GM12892 (cell line): Measurements from ENCODE around the gene WRNIP1.

ENCODE experiments used
- POLR2A ChIP-seq: IDR thresholded peaks from 2 replicates; pipeline ENCODE4 v1.6.1; 2011; ENCODE audit warnings: low read depth, low read length, control low read depth
- TAF1 ChIP-seq: IDR thresholded peaks from 2 replicates; pipeline ENCODE4 v1.6.1; 2011; ENCODE audit warnings: low read depth, mild to moderate bottlenecking, control low read depth, low read length, borderline replicate concordance

DNA sequence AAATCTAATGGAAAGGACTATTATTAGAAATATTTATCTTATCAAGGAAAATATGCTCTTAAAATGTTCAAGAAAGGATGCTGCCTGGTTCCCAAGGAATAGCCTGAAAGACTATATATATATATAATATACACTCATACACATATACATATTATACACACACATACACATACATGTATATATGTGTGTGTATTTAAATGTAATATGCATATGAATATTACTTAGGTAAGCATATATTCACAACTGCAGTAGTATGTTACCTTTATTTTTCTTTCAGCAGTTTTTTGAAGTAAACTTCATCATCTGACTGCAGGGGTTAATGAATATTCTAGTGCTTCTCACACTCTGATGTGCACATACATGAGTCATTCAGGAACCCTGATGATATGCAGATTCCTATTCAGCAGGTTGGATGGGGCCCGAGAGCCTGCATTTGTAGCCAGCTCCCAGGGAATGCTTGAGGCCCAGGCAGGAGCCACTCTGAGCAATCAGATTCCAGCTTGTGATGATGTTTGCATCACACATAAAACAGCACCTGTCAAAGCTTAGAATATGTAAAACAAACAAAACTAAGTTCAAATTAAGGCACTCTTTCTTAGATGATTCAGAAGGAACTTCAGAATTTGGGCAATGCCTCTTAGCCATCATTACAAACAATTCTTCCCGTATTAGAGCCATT, 30.6 kb upstream of the WRNIP1 start:
- TF ChIP-seq TAF1 (no peak), POLR2A (no peak)
